K562 (cell line): Measurements from ENCODE around the gene TGFB2.

Source experiments
- CCAR2 ChIP-seq: fragments of 200-400 bp; formaldehyde crosslinking; IDR thresholded peaks from 2 replicates; pipeline ENCODE4 v1.6.1; 2017; ENCODE audit warnings: mild to moderate bottlenecking, low read depth, low read length
- ETV5 ChIP-seq: sonication (generic); formaldehyde crosslinking; IDR thresholded peaks from 2 replicates; pipeline ENCODE4 v1.4.0; 2020; ENCODE audit warnings: low read depth, mild to moderate bottlenecking, missing genetic modification reagents
- EZH2 ChIP-seq: IDR thresholded peaks from 2 replicates; pipeline ENCODE4 v1.6.1; 2012; ENCODE audit warnings: low read depth, mild to moderate bottlenecking, inconsistent platforms, low read length, borderline replicate concordance
- FOXM1 ChIP-seq, 2 experiments: fragments of 450-650 bp in 1 of 2; sonication (generic) in 1 of 2; formaldehyde crosslinking in 1 of 2; IDR thresholded peaks; 2 replicates each; pipeline versions ENCODE4 v1.6.1 to v1.9.0; 2017 to 2022; ENCODE audit warnings: low read depth in 2 of 2, mild to moderate bottlenecking in 2 of 2, missing genetic modification reagents in 1 of 2, moderate library complexity in 1 of 2
- HSF4 ChIP-seq: fragments of 250-450 bp; sonication (Bioruptor Pico); IDR thresholded peaks from 2 replicates; pipeline ENCODE4 v2.1.2; 2022; ENCODE audit warnings: mild to moderate bottlenecking, moderate library complexity, borderline replicate concordance
- MAFK ChIP-seq: IDR thresholded peaks from 2 replicates; pipeline ENCODE4 v1.6.1; 2011; ENCODE audit warnings: low read length, improper control_type of control experiment
- NR3C1 ChIP-seq: sonication (generic); formaldehyde crosslinking; IDR thresholded peaks from 2 replicates; pipeline ENCODE4 v1.8.1; 2022; ENCODE audit warnings: missing genetic modification reagents
- PHF8 ChIP-seq: fragments of 200-600 bp; sonication (generic); IDR thresholded peaks from 2 replicates; pipeline ENCODE4 v1.6.1; 2012; ENCODE audit warnings: mixed run types, mild to moderate bottlenecking, inconsistent platforms, low read length, moderate library complexity, borderline replicate concordance
- ZNF408 ChIP-seq: fragments of 250-450 bp; sonication (Bioruptor Pico); IDR thresholded peaks from 2 replicates; pipeline ENCODE4 v1.4.0; 2020; ENCODE audit warnings: low read depth, mild to moderate bottlenecking, moderate library complexity
- ZZZ3 ChIP-seq: fragments of 450-650 bp; IDR thresholded peaks from 2 replicates; pipeline ENCODE4 v1.6.1; 2016; ENCODE audit warnings: antibody characterized with exemption, mild to moderate bottlenecking, moderate library complexity
- TF ChIP-seq, protein P1 (sequence below), 3 experiments: IDR thresholded peaks in 2 of 3; conservative IDR thresholded peaks in 1 of 3; 2 replicates each; pipeline ENCODE4 v1.5.1; 2011 to 2012; ENCODE audit warnings: low read length in 3 of 3, mild to moderate bottlenecking in 3 of 3, control low read depth in 2 of 3, improper control_type of control experiment in 1 of 3, inconsistent platforms in 1 of 3, low read depth in 1 of 3, mixed read lengths in 1 of 3, moderate library complexity in 1 of 3; ENCODE audit not compliant: insufficient read depth in 2 of 3
- TF ChIP-seq, protein P2 (sequence below): fragments of 250-450 bp; sonication (Bioruptor Pico); IDR thresholded peaks from 2 replicates; pipeline ENCODE4 v1.5.0; 2021

DNA sequence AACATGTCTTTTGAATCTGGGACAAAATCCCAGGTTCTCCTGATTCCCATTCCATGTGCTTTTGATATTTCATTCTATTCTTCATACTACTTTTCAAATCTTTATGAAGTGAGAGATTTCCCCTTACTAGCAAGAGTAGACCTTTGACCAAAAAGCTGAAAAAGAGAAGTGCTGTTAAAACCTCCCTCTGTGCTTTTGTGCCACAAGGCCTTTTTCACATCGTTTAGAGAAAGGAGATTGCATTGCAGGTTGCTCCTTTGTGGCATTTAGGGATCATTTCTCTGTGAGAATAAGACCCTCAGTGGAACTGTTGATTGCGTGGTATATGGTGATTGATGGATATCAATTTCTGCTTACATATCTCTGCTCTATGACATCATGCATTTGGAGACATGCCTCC is 148.8 kb downstream of the TGFB2 start:
- TF ChIP-seq FOXM1 (IDR thresholded peaks at IDR 0.05; ENCODE audit: low read depth) (no peak), FOXM1 (CRISPR knock-in tag; IDR thresholded peaks at IDR 0.05; ENCODE audit: low read depth) (no peak), ETV5 (CRISPR knock-in tag) (no peak), MAFK (no peak), CCAR2 (no peak), HSF4 (CRISPR knock-in tag) (no peak), ZNF408 (CRISPR knock-in tag) (no peak), ZZZ3 (no peak), EZH2 (no peak), PHF8 (no peak), NR3C1 (CRISPR knock-in tag) (no peak)
- TF ChIP-seq, protein P1, sequence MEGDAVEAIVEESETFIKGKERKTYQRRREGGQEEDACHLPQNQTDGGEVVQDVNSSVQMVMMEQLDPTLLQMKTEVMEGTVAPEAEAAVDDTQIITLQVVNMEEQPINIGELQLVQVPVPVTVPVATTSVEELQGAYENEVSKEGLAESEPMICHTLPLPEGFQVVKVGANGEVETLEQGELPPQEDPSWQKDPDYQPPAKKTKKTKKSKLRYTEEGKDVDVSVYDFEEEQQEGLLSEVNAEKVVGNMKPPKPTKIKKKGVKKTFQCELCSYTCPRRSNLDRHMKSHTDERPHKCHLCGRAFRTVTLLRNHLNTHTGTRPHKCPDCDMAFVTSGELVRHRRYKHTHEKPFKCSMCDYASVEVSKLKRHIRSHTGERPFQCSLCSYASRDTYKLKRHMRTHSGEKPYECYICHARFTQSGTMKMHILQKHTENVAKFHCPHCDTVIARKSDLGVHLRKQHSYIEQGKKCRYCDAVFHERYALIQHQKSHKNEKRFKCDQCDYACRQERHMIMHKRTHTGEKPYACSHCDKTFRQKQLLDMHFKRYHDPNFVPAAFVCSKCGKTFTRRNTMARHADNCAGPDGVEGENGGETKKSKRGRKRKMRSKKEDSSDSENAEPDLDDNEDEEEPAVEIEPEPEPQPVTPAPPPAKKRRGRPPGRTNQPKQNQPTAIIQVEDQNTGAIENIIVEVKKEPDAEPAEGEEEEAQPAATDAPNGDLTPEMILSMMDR (IDR thresholded peaks at IDR 0.05 in 2 of 3, conservative IDR thresholded peaks at IDR 0.05 in 1 of 3; ENCODE audit: insufficient read depth in 2 of 3, low read depth in 1 of 3, low read length in 3 of 3): no peak
- TF ChIP-seq, protein P2, sequence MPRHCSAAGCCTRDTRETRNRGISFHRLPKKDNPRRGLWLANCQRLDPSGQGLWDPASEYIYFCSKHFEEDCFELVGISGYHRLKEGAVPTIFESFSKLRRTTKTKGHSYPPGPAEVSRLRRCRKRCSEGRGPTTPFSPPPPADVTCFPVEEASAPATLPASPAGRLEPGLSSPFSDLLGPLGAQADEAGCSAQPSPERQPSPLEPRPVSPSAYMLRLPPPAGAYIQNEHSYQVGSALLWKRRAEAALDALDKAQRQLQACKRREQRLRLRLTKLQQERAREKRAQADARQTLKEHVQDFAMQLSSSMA (CRISPR knock-in tag): no peak
